GM12878 (cell line): Measurements from ENCODE around the gene ABHD8.

ENCODE experiments used
- CEBPB ChIP-seq, 2 experiments: fragments of 150-350 bp in 1 of 2; IDR thresholded peaks; 2 replicates each; pipeline ENCODE4 v1.6.1; 2012 to 2014; ENCODE audit warnings: low read depth in 2 of 2, low read length in 2 of 2, borderline replicate concordance in 1 of 2, inconsistent platforms in 1 of 2
- CHD4 ChIP-seq: fragments of 200-600 bp; sonication (generic); IDR thresholded peaks from 2 replicates; pipeline ENCODE4 v1.6.1; 2016; ENCODE audit warnings: mild to moderate bottlenecking
- CTCF ChIP-seq, 3 experiments: IDR thresholded peaks in 2 of 3; conservative IDR thresholded peaks in 1 of 3; 2 replicates each; pipeline ENCODE4 v1.5.1; 2011; ENCODE audit warnings: low read depth in 3 of 3, low read length in 3 of 3, mild to moderate bottlenecking in 3 of 3, control low read depth in 2 of 3, moderate library complexity in 2 of 3, inconsistent platforms in 1 of 3, mixed read lengths in 1 of 3; ENCODE audit not compliant: control insufficient read depth in 2 of 3, insufficient read depth in 1 of 3; ENCODE audit errors: extremely low read depth in 1 of 3
- E2F4 ChIP-seq: IDR thresholded peaks from 2 replicates; pipeline ENCODE4 v1.6.1; 2012; ENCODE audit warnings: low read depth, low read length, improper control_type of control experiment
- EZH2 ChIP-seq: IDR thresholded peaks from 2 replicates; pipeline ENCODE4 v1.6.1; 2012; ENCODE audit warnings: low read depth, mild to moderate bottlenecking, control low read depth, inconsistent platforms, low read length, borderline replicate concordance; ENCODE audit not compliant: control insufficient read depth
- JUND ChIP-seq: IDR thresholded peaks from 2 replicates; pipeline ENCODE4 v1.6.1; 2012; ENCODE audit warnings: low read depth, mild to moderate bottlenecking, low read length, improper control_type of control experiment, moderate library complexity
- MAX ChIP-seq: IDR thresholded peaks from 2 replicates; pipeline ENCODE4 v1.6.1; 2012; ENCODE audit warnings: low read depth, low read length, improper control_type of control experiment
- POLR2A ChIP-seq: IDR thresholded peaks from 2 replicates; pipeline ENCODE4 v1.6.1; 2011; ENCODE audit warnings: low read depth, mild to moderate bottlenecking, low read length
- POLR2AphosphoS2 ChIP-seq: IDR thresholded peaks from 2 replicates; pipeline ENCODE4 v1.6.1; 2011; ENCODE audit warnings: low read depth, mild to moderate bottlenecking, low read length, improper control_type of control experiment, moderate library complexity
- POLR2AphosphoS5 ChIP-seq: IDR thresholded peaks from 2 replicates; pipeline ENCODE4 v1.6.1; 2011; ENCODE audit warnings: mild to moderate bottlenecking, low read length, inconsistent platforms
- RAD21 ChIP-seq: IDR thresholded peaks from 2 replicates; pipeline ENCODE4 v1.6.1; 2011; ENCODE audit warnings: mild to moderate bottlenecking, low read depth, low read length, moderate library complexity; ENCODE audit not compliant: insufficient read depth
- RAD51 ChIP-seq: fragments of 450-650 bp; IDR thresholded peaks from 2 replicates; pipeline ENCODE4 v1.6.1; 2016; ENCODE audit warnings: moderate library complexity, mild to moderate bottlenecking, inconsistent platforms
- REST ChIP-seq: IDR thresholded peaks from 2 replicates; pipeline ENCODE4 v1.6.1; 2012; ENCODE audit warnings: mild to moderate bottlenecking, low read depth, low read length

- TF ChIP-seq RAD21 (no peak), POLR2AphosphoS2 (no peak), POLR2A (no peak), CEBPB (IDR thresholded peaks at IDR 0.05; ENCODE audit: borderline replicate concordance in 1 of 2, low read depth in 2 of 2, low read length in 2 of 2) (no peak), POLR2AphosphoS5 (no peak), JUND (no peak), EZH2 (no peak), CHD4 (no peak), CTCF (IDR thresholded peaks at IDR 0.05 in 2 of 3, conservative IDR thresholded peaks at IDR 0.05 in 1 of 3; ENCODE audit: control insufficient read depth in 2 of 3, extremely low read depth in 1 of 3, insufficient read depth in 1 of 3, low read depth in 3 of 3, low read length in 3 of 3) (no peak), REST (no peak), E2F4 (no peak), MAX (no peak), RAD51 (no peak)
Measured at GRCh38 chr19:17332360-17332676, 29.1 kb upstream of the ABHD8 start.
